Esophagus muscularis mucosa (tissue), 4 donors: ENCODE results near the gene ISX.

Source experiments
- EP300 ChIP-seq: sonication (generic); formaldehyde crosslinking; IDR thresholded peaks from one replicate; pipeline ENCODE4 v1.6.1; 2017; ENCODE audit warnings: antibody characterized with exemption
- POLR2A ChIP-seq: fragments of 450-650 bp; IDR thresholded peaks from one replicate; pipeline ENCODE4 v1.6.1; 2017; ENCODE audit warnings: antibody characterized with exemption, moderate library complexity, mild to moderate bottlenecking, low read depth
- POLR2AphosphoS5 ChIP-seq, 2 donors: sonication (generic); formaldehyde crosslinking; IDR thresholded peaks; one replicate each; pipeline ENCODE4 v1.6.1; 2017; ENCODE audit warnings: antibody characterized with exemption in 2 of 2
- TF ChIP-seq, protein P1 (sequence below), 3 experiments: fragments of 200-600 bp in 2 of 3; fragments of 450-650 bp in 1 of 3; sonication (generic) in 2 of 3; IDR thresholded peaks; one replicate each; pipeline ENCODE4 v1.5.1; 2017 to 2019; ENCODE audit warnings: antibody characterized with exemption in 3 of 3, mild to moderate bottlenecking in 2 of 3, moderate library complexity in 1 of 3

DNA sequence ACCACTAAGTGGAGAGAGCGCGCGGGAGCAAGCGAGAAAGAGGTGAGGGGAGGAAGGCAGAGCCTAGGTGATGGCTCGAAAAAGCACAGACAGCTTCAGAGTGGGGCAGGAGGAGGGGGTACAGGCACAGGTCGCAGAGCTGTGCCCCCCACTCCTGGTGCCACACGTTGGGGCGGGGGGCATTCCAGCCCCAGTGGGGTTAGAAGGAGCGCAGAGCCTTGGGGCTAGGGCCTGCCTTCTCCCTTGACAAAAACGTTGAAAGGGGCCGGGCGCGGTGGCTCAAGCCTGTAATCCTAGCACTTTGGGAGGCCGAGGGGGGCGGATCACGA is 41.6 kb upstream of the ISX start:
- TF ChIP-seq POLR2AphosphoS5 (IDR thresholded peaks at IDR 0.05) (no peak), POLR2A (no peak), EP300 (no peak)
- TF ChIP-seq, protein P1, sequence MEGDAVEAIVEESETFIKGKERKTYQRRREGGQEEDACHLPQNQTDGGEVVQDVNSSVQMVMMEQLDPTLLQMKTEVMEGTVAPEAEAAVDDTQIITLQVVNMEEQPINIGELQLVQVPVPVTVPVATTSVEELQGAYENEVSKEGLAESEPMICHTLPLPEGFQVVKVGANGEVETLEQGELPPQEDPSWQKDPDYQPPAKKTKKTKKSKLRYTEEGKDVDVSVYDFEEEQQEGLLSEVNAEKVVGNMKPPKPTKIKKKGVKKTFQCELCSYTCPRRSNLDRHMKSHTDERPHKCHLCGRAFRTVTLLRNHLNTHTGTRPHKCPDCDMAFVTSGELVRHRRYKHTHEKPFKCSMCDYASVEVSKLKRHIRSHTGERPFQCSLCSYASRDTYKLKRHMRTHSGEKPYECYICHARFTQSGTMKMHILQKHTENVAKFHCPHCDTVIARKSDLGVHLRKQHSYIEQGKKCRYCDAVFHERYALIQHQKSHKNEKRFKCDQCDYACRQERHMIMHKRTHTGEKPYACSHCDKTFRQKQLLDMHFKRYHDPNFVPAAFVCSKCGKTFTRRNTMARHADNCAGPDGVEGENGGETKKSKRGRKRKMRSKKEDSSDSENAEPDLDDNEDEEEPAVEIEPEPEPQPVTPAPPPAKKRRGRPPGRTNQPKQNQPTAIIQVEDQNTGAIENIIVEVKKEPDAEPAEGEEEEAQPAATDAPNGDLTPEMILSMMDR (IDR thresholded peaks at IDR 0.05), result no peak
